Mesenteric fat pad (tissue), 1 donor: Measurements from ENCODE around the gene TBC1D22A. TPM values are rescaled to one million over a fixed set of nuclear protein-coding genes. Genes with fewer than 3 reads are reported as not detected.

Experiments used
- DNase-seq: peaks from one replicate; pipeline ENCODE4 v3.0.0-alpha.2; 2020; ENCODE audit warnings: low spot score
- total RNA-seq: library from RNA; stranded (reverse); fragmentation: NEBNext Ultra II Directional; extraction: Animal tissue kit (Norgen Biotek cat#: 25700); gene quantifications from one replicate; pipeline ENCODE4 v1.2.1, GENCODE V29; 2021
- donor health status: DM: yes; HTN: yes; CAD: no.

TBC1D22A gene
- total RNA-seq, 1 donor from 2014 or later, result 24.5 TPM

GRCh38 chr22:47172771-47173534 is 410.5 kb downstream of the TBC1D22A start:
- peak; percentile 65 for DNase-seq

GRCh38 chr22:47173535-47174021 is 411.1 kb downstream of the TBC1D22A start:
- peak; percentile 79 for DNase-seq

GRCh38 chr22:47174096-47174495 is 411.6 kb downstream of the TBC1D22A start:
- no peak for DNase-seq

GRCh38 chr22:47174671-47175112 is 412.2 kb downstream of the TBC1D22A start:
- peak; percentile 79 for DNase-seq

- peak; percentile 89 for DNase-seq
These were observed 412.9 kb downstream of the TBC1D22A start for GRCh38 chr22:47175151-47176025.

GRCh38 chr22:47176026-47176389 is 413.6 kb downstream of the TBC1D22A start:
- DNase-seq, result no peak

- peak; percentile 84 for DNase-seq
These were observed 414.3 kb downstream of the TBC1D22A start for GRCh38 chr22:47176573-47177333.

GRCh38 chr22:47177334-47177815 is 414.9 kb downstream of the TBC1D22A start:
- DNase-seq, result peak; percentile 72

GRCh38 chr22:47178339-47178738 is 415.9 kb downstream of the TBC1D22A start:
- peak; percentile 65 for DNase-seq

GRCh38 chr22:47180796-47181195 is 418.3 kb downstream of the TBC1D22A start:
- DNase-seq, result no peak

- DNase-seq, result peak; percentile 51
These were observed 424.9 kb downstream of the TBC1D22A start for GRCh38 chr22:47187176-47187957.

- peak; percentile 51 for DNase-seq
These were observed 426.0 kb downstream of the TBC1D22A start for GRCh38 chr22:47188261-47189055.

GRCh38 chr22:47189056-47189916 is 426.8 kb downstream of the TBC1D22A start:
- peak; percentile 83 for DNase-seq

GRCh38 chr22:47190276-47190956 is 428.0 kb downstream of the TBC1D22A start:
- DNase-seq, result peak; percentile 82

- DNase-seq, result peak; percentile 43
These were observed 428.7 kb downstream of the TBC1D22A start for GRCh38 chr22:47190957-47191670.

- peak; percentile 87 for DNase-seq
These were observed 429.5 kb downstream of the TBC1D22A start for GRCh38 chr22:47191671-47192650.
